WTC11 (cell line): ENCODE results near the gene FSTL3.
"Not testable (repeated sequence)": the region's sequence is repeated elsewhere in the genome, so short reads cannot be mapped to it uniquely, and the experiment has no call there.

Experiments
- FOXK1 ChIP-seq: sonication (generic); formaldehyde crosslinking; IDR thresholded peaks from 2 replicates; pipeline ENCODE4 v1.8.0; 2022; ENCODE audit warnings: mild to moderate bottlenecking, moderate library complexity, missing genetic modification reagents
- ZNF317 ChIP-seq: sonication (generic); formaldehyde crosslinking; IDR thresholded peaks from 2 replicates; pipeline ENCODE4 v1.8.1; 2023; ENCODE audit warnings: low read depth, mild to moderate bottlenecking, moderate library complexity, missing genetic modification reagents, borderline replicate concordance
- TF ChIP-seq, protein P1 (sequence below): fragments of 200-600 bp; IDR thresholded peaks from 2 replicates; pipeline ENCODE4 v1.8.0; 2022; ENCODE audit warnings: antibody characterized with exemption
- TF ChIP-seq, protein P2 (sequence below): sonication (generic); formaldehyde crosslinking; IDR thresholded peaks from 2 replicates; pipeline ENCODE4 v1.8.1; 2023; ENCODE audit warnings: mild to moderate bottlenecking, missing genetic modification reagents, moderate library complexity

- TF ChIP-seq, protein P1, sequence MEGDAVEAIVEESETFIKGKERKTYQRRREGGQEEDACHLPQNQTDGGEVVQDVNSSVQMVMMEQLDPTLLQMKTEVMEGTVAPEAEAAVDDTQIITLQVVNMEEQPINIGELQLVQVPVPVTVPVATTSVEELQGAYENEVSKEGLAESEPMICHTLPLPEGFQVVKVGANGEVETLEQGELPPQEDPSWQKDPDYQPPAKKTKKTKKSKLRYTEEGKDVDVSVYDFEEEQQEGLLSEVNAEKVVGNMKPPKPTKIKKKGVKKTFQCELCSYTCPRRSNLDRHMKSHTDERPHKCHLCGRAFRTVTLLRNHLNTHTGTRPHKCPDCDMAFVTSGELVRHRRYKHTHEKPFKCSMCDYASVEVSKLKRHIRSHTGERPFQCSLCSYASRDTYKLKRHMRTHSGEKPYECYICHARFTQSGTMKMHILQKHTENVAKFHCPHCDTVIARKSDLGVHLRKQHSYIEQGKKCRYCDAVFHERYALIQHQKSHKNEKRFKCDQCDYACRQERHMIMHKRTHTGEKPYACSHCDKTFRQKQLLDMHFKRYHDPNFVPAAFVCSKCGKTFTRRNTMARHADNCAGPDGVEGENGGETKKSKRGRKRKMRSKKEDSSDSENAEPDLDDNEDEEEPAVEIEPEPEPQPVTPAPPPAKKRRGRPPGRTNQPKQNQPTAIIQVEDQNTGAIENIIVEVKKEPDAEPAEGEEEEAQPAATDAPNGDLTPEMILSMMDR: not testable (repeated sequence)
- TF ChIP-seq, protein P2, sequence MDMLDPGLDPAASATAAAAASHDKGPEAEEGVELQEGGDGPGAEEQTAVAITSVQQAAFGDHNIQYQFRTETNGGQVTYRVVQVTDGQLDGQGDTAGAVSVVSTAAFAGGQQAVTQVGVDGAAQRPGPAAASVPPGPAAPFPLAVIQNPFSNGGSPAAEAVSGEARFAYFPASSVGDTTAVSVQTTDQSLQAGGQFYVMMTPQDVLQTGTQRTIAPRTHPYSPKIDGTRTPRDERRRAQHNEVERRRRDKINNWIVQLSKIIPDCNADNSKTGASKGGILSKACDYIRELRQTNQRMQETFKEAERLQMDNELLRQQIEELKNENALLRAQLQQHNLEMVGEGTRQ (CRISPR knock-in tag): not testable (repeated sequence)
- TF ChIP-seq FOXK1, ZNF317 (CRISPR knock-in tag): not testable (repeated sequence)
These were observed 23.7 kb downstream of the FSTL3 start for GRCh38 chr19:699885-700284.
